ENCODE results near the gene CAV2. TPM values are rescaled to one million over a fixed set of nuclear protein-coding genes. Genes with fewer than 3 reads are reported as not detected.

Gene CAV2
- total and polyA plus RNA-seq, 2 of the 8 experiments (the other 6 are each of a cell fraction or from before 2014, with no cell fraction given) = 2.8 to 4.7 TPM

GRCh38 chr7:116528008-116528789, 28.7 kb downstream of the CAV2 start:
- peaks cover 2 to 6% (median 4%) of the 10 kb centered on the region in 4 experiments; a peak in 4 of 7 replicates for H3K4me1 ChIP-seq (replicated peaks in 1 of 4; ENCODE audit: control insufficient read depth in 3 of 4, insufficient read depth in 4 of 4, low read length in 3 of 4)
- no peak overlapping the region for H3K27ac ChIP-seq (ENCODE audit: low read depth, low read length)
- no peak overlapping the region; a peak in 1 of 4 replicates for H3K4me2 ChIP-seq (ENCODE audit: insufficient read depth in 1 of 2, low read depth in 2 of 2, low read length in 2 of 2)
- FAIRE-seq (no peak), DNase-seq (ENCODE audit: low read depth in 1 of 2, low spot score in 2 of 2) (no peak)
- no peaks in the 10 kb centered on the region for H3K36me3 ChIP-seq (ENCODE audit: control insufficient read depth in 2 of 4, insufficient read depth in 4 of 4, low read length in 3 of 4)
- peaks cover 19% of the 10 kb centered on the region for H3K23me2 ChIP-seq (ENCODE audit: low read depth, low read length)
- no peaks in the 10 kb centered on the region for H4K20me1 ChIP-seq (replicated peaks in 1 of 2; ENCODE audit: control insufficient read depth in 1 of 2, insufficient read depth in 2 of 2, low read length in 2 of 2)
- H3K79me1 ChIP-seq (ENCODE audit: low read depth, low read length) = no peaks in the 10 kb centered on the region; the same call in 1 of the 2 replicates
- POLR2A ChIA-PET (ENCODE audit: partially characterized antibody) = interaction anchor here (1.5 kb wide), 1 partner anchor 87 kb away, joined by 3 read pairs; no protein-coding TSS in a partner anchor
- H2BK20ac ChIP-seq (ENCODE audit: low read length) = no peak overlapping the region
- no peak overlapping the region for H3K14ac ChIP-seq (ENCODE audit: insufficient read length)
- H2BK15ac ChIP-seq (ENCODE audit: low read length) = no peak overlapping the region
- no peak overlapping the region for H2AK5ac ChIP-seq (ENCODE audit: low read depth, low read length)
- no peak overlapping the region for H3K4me3 ChIP-seq (ENCODE audit: extremely low read depth in 1 of 4, insufficient read depth in 2 of 4, low read depth in 3 of 4, low read length in 4 of 4)
- H3K18ac ChIP-seq (ENCODE audit: extremely low read depth, low read length) = no peak overlapping the region
- H3K79me2 ChIP-seq (ENCODE audit: control insufficient read depth in 1 of 2, insufficient read depth in 2 of 2, low read length in 2 of 2) = no peaks in the 10 kb centered on the region
- no peak overlapping the region for H3K56ac ChIP-seq (replicated peaks; ENCODE audit: insufficient read length, low read depth, low read length)
- no peak overlapping the region for H4K91ac ChIP-seq (replicated peaks; ENCODE audit: insufficient read length, low read length)
- 93% methylated on average over 3 of the region's 3 CpGs; no CpG with 5 or more reads in 1 of the 2 experiments for WGBS, 2 experiments (ENCODE audit: extremely low coverage in 1 of 2, insufficient coverage in 1 of 2, insufficient read length in 1 of 2, insufficient replicate concordance in 2 of 2, low coverage in 1 of 2, low lambda C conversion rate in 2 of 2, missing lambda C conversion rate in 1 of 2)
- CTCF ChIA-PET (ENCODE audit: partially characterized antibody) = interaction anchor here (0.6 to 6.0 kb wide), 4 partner anchors 61 to 269 kb away, joined by 3 to 54 read pairs (median 4); no protein-coding TSS in a partner anchor
- no peak overlapping the region for H3K23ac ChIP-seq (ENCODE audit: insufficient read length)
- H2BK120ac ChIP-seq (replicated peaks; ENCODE audit: low read depth, low read length) = no peak overlapping the region
- no peak overlapping the region for H2AFZ ChIP-seq (ENCODE audit: low read length)
- no peak overlapping the region for H3K4ac ChIP-seq (replicated peaks; ENCODE audit: insufficient read length, low read depth, low read length)
- H2BK5ac ChIP-seq (ENCODE audit: low read depth, low read length) = no peak overlapping the region
- H4K8ac ChIP-seq (ENCODE audit: extremely low read depth, insufficient read depth, low read length) = no peak overlapping the region
- H3K9me3 ChIP-seq (ENCODE audit: insufficient read depth in 2 of 2, low read depth in 1 of 2, low read length in 1 of 2) = no peaks in the 10 kb centered on the region
- H3K27me3 ChIP-seq (replicated peaks in 1 of 4; ENCODE audit: control insufficient read depth in 3 of 4, extremely low read depth in 1 of 4, insufficient read depth in 3 of 4, low read length in 3 of 4) = peaks cover 0 to 20% (median 11%) of the 10 kb centered on the region in 4 experiments; a peak in 6 of 7 replicates
- TF ChIP-seq USF2 (IDR thresholded peaks at IDR 0.05; ENCODE audit: low read length) (no peak), SIX5 (IDR thresholded peaks at IDR 0.05; ENCODE audit: low read depth, low read length) (no peak), CREB1 (IDR thresholded peaks at IDR 0.05) (no peak), SRF (IDR thresholded peaks at IDR 0.05; ENCODE audit: low read depth, low read length) (no peak), POU5F1 (IDR thresholded peaks at IDR 0.05; ENCODE audit: low read depth, low read length) (no peak), E2F6 (IDR thresholded peaks at IDR 0.05) (no peak), GABPA (IDR thresholded peaks at IDR 0.05; ENCODE audit: borderline replicate concordance, insufficient read depth, low read length) (no peak)
- no peak overlapping the region for H4K5ac ChIP-seq (ENCODE audit: insufficient read length, low read depth, low read length)
- H2BK12ac ChIP-seq (ENCODE audit: low read depth, low read length) = no peak overlapping the region
- H3K9ac ChIP-seq (replicated peaks in 1 of 4; ENCODE audit: extremely low read depth in 1 of 4, low read depth in 3 of 4, low read length in 3 of 4) = no peak overlapping the region
